ENCODE data around the gene DPY19L3.

- no peak for TF ChIP-seq CTCF (conservative IDR thresholded peaks at IDR 0.05; ENCODE audit: low read length)
- no peak for TF ChIP-seq EZH2phosphoT487 (IDR thresholded peaks at IDR 0.05; ENCODE audit: borderline replicate concordance)
Observed at GRCh38 chr19:32483574-32483973, 78.0 kb downstream of the DPY19L3 start.

All from Loucy (cell line).